Stimulated activated CD8-positive, alpha-beta memory T cell treated with anti-CD3 and anti-CD28 coated beads, Interleukin-12 subunit alpha, Interleukin-12 subunit beta, amount 100 ng/mL, for 24 hours (primary cell): ENCODE results near the gene CYP19A1.

ENCODE experiments used
- DNase-seq: peaks from one replicate; pipeline ENCODE4 v3.0.0-alpha.2; 2020; ENCODE audit errors: extremely low read depth

CYP19A1 gene

GRCh38 chr15:51359981-51360380, 21.6 kb upstream of the CYP19A1 start:
- DNase-seq = no peak

- DNase-seq = no peak
Observed at GRCh38 chr15:51356983-51357382, 18.6 kb upstream of the CYP19A1 start.

GRCh38 chr15:51356147-51356546, 17.8 kb upstream of the CYP19A1 start:
- DNase-seq = no peak

- no peak for DNase-seq
Observed at GRCh38 chr15:51355096-51355495, 16.7 kb upstream of the CYP19A1 start.

- no peak for DNase-seq
Observed at GRCh38 chr15:51353976-51354375, 15.6 kb upstream of the CYP19A1 start.

GRCh38 chr15:51350723-51351122, 12.3 kb upstream of the CYP19A1 start:
- no peak for DNase-seq

- no peak for DNase-seq
Observed at GRCh38 chr15:51349156-51349844, 10.9 kb upstream of the CYP19A1 start.

- DNase-seq = no peak
Observed at GRCh38 chr15:51348688-51349087, 10.3 kb upstream of the CYP19A1 start.

GRCh38 chr15:51346136-51346535, 7.7 kb upstream of the CYP19A1 start:
- no peak for DNase-seq

- no peak for DNase-seq
Observed at GRCh38 chr15:51343466-51343865, 5.1 kb upstream of the CYP19A1 start.

GRCh38 chr15:51342227-51342999, 4.0 kb upstream of the CYP19A1 start:
- no peak for DNase-seq

GRCh38 chr15:51341366-51342226, 3.2 kb upstream of the CYP19A1 start, which contains the start of gene GLDN:
Gene GLDN, plus strand, starts transcription at chr15:51341655. Its CDS starts 30 bp downstream, at chr15:51341685.
- no peak for DNase-seq

GRCh38 chr15:51335538-51336410, 2.6 kb downstream of the CYP19A1 start:
- no peak for DNase-seq

- no peak for DNase-seq
Observed at GRCh38 chr15:51335087-51335486, 3.3 kb downstream of the CYP19A1 start.

GRCh38 chr15:51334011-51334451, 4.4 kb downstream of the CYP19A1 start:
- DNase-seq = no peak

- DNase-seq = no peak
Observed at GRCh38 chr15:51333571-51333970, 4.8 kb downstream of the CYP19A1 start.

- DNase-seq = no peak
Observed at GRCh38 chr15:51332206-51333147, 5.9 kb downstream of the CYP19A1 start.

- DNase-seq = no peak
Observed at GRCh38 chr15:51331141-51331540, 7.3 kb downstream of the CYP19A1 start.

- DNase-seq = no peak
Observed at GRCh38 chr15:51328926-51329325, 9.5 kb downstream of the CYP19A1 start.

GRCh38 chr15:51327081-51327480, 11.3 kb downstream of the CYP19A1 start:
- DNase-seq = no peak
